ENCODE results near the gene RBFA.

DNA sequence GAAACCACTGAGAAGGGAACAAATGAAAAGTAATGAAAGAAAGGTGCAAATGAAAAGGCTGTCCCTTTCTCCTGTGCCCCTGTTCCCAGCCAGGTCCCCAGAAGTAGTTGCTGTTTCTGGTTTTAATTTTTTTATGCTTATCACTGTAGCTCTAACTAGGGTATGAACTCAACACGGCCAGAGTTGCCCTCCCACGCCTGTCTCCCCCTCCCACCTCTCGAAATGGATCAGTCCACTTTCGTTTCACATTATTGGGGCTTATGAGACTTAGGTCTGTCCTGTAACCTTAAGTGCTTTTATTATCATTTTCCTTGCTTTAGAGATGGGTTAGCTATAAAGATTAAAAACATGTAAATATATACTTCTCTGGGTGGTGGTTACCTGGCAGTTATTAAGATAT, 8.6 kb downstream of the RBFA start:
- TF ChIP-seq, protein P1, sequence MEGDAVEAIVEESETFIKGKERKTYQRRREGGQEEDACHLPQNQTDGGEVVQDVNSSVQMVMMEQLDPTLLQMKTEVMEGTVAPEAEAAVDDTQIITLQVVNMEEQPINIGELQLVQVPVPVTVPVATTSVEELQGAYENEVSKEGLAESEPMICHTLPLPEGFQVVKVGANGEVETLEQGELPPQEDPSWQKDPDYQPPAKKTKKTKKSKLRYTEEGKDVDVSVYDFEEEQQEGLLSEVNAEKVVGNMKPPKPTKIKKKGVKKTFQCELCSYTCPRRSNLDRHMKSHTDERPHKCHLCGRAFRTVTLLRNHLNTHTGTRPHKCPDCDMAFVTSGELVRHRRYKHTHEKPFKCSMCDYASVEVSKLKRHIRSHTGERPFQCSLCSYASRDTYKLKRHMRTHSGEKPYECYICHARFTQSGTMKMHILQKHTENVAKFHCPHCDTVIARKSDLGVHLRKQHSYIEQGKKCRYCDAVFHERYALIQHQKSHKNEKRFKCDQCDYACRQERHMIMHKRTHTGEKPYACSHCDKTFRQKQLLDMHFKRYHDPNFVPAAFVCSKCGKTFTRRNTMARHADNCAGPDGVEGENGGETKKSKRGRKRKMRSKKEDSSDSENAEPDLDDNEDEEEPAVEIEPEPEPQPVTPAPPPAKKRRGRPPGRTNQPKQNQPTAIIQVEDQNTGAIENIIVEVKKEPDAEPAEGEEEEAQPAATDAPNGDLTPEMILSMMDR (conservative IDR thresholded peaks at IDR 0.05; ENCODE audit: low read length): no peak
- TF ChIP-seq EZH2phosphoT487 (IDR thresholded peaks at IDR 0.05; ENCODE audit: borderline replicate concordance, low read depth, low read length): no peak

Measured in OCI-LY7 (cell line).